Neural cell (in vitro differentiated cells): ENCODE measurements around the gene KCNS1. TPM values are rescaled to one million over a fixed set of nuclear protein-coding genes. Genes with fewer than 3 reads are reported as not detected.

Source experiments
- H2AFZ ChIP-seq: fragments of 200-600, 300-800 bp; sonication (generic), shearing (Covaris generic); 2 replicates; pipeline ENCODE4 v1.6.0; 2014; ENCODE audit warnings: low read depth, mild to moderate bottlenecking, antibody characterized with exemption, low read length, moderate library complexity
- H3F3A ChIP-seq: fragments of 200-600 bp; shearing (Covaris generic); 2 replicates; pipeline ENCODE4 v1.6.1; 2016; ENCODE audit warnings: mild to moderate bottlenecking, moderate library complexity, mixed read lengths, antibody characterized with exemption, low read length; ENCODE audit not compliant: insufficient read depth, poor library complexity, severe bottlenecking
- H3K27ac ChIP-seq: fragments of 200-600, 300-800 bp; sonication (generic), shearing (Covaris generic); 2 replicates; pipeline ENCODE4 v1.5.1; 2014; ENCODE audit warnings: mild to moderate bottlenecking, low read length, moderate library complexity
- H3K27me3 ChIP-seq: fragments of 300-800, 200-600 bp; sonication (generic), shearing (Covaris generic); 2 replicates; pipeline ENCODE4 v1.6.0; 2014; ENCODE audit warnings: mild to moderate bottlenecking, low read depth, low read length, moderate library complexity; ENCODE audit not compliant: insufficient read depth
- H3K36me3 ChIP-seq: fragments of 300-800, 200-600 bp; sonication (generic), shearing (Covaris generic); 2 replicates; pipeline ENCODE4 v1.5.1; 2014; ENCODE audit warnings: mild to moderate bottlenecking, antibody characterized with exemption, low read length, moderate library complexity; ENCODE audit not compliant: insufficient read depth
- H3K4me2 ChIP-seq: fragments of 300-800, 200-600 bp; sonication (generic), shearing (Covaris generic); 2 replicates; pipeline ENCODE4 v1.6.0; 2014; ENCODE audit warnings: mild to moderate bottlenecking, low read length
- H3K4me3 ChIP-seq: fragments of 300-800, 200-600 bp; sonication (generic), shearing (Covaris generic); 2 replicates; pipeline ENCODE4 v1.5.1; 2014; ENCODE audit warnings: mild to moderate bottlenecking, low read length, moderate library complexity
- H3K79me2 ChIP-seq: fragments of 200-600 bp; shearing (Covaris generic); replicated peaks from 2 replicates; pipeline ENCODE4 v1.6.0; 2014; ENCODE audit warnings: mild to moderate bottlenecking, low read length, moderate library complexity; ENCODE audit not compliant: insufficient read depth
- H3K9ac ChIP-seq: fragments of 300-800, 200-600 bp; sonication (generic), shearing (Covaris generic); 2 replicates; pipeline ENCODE4 v1.6.1; 2016; ENCODE audit warnings: mild to moderate bottlenecking, low read length, mixed read lengths
- H3K9me2 ChIP-seq: fragments of 200-600 bp; shearing (Covaris generic); 2 replicates; pipeline ENCODE4 v1.6.1; 2016; ENCODE audit warnings: mild to moderate bottlenecking, low read length, mixed read lengths; ENCODE audit not compliant: insufficient read depth
- H3K9me3 ChIP-seq: fragments of 200-600, 300-800 bp; sonication (generic), shearing (Covaris generic); 2 replicates; pipeline ENCODE4 v1.6.1; 2016; ENCODE audit warnings: mild to moderate bottlenecking, mixed run types, low read length, moderate library complexity, mixed read lengths
- H4K20me1 ChIP-seq: fragments of 200-600 bp; shearing (Covaris generic); 2 replicates; pipeline ENCODE4 v1.6.1; 2016; ENCODE audit warnings: mild to moderate bottlenecking, mixed run types; ENCODE audit not compliant: insufficient read depth
- EP300 ChIP-seq: fragments of 450-650 bp; conservative IDR thresholded peaks from 2 replicates; pipeline ENCODE4 v1.6.1; 2014; ENCODE audit warnings: antibody characterized with exemption, mild to moderate bottlenecking, moderate library complexity; ENCODE audit not compliant: poor library complexity, severe bottlenecking
- EZH2 ChIP-seq: fragments of 200-600, 300-800 bp; shearing (Covaris generic), sonication (generic); IDR thresholded peaks from 2 replicates; pipeline ENCODE4 v1.6.1; 2014; ENCODE audit warnings: antibody characterized with exemption, low read length, borderline replicate concordance, mild to moderate bottlenecking; ENCODE audit not compliant: insufficient read depth, poor library complexity, severe bottlenecking
- MXI1 ChIP-seq: fragments of 450-650 bp; conservative IDR thresholded peaks from 2 replicates; pipeline ENCODE4 v1.6.1; 2014; ENCODE audit warnings: antibody characterized with exemption, mild to moderate bottlenecking; ENCODE audit not compliant: poor library complexity, severe bottlenecking
- POLR2AphosphoS5 ChIP-seq: IDR thresholded peaks from 2 replicates; pipeline ENCODE4 v1.6.1; 2012
- RAD21 ChIP-seq: fragments of 450-650 bp; conservative IDR thresholded peaks from 2 replicates; pipeline ENCODE4 v1.6.1; 2014; ENCODE audit warnings: antibody characterized with exemption, mild to moderate bottlenecking, moderate library complexity
- SMC3 ChIP-seq: fragments of 450-650 bp; conservative IDR thresholded peaks from 2 replicates; pipeline ENCODE4 v1.6.1; 2014; ENCODE audit warnings: antibody characterized with exemption, mild to moderate bottlenecking, moderate library complexity; ENCODE audit not compliant: poor library complexity
- TAF1 ChIP-seq: IDR thresholded peaks from 2 replicates; pipeline ENCODE4 v1.6.1; 2012; ENCODE audit warnings: low read depth
- polyA plus RNA-seq: library from polyadenylated mRNA; depleted of rRNA; stranded (reverse); fragments of >200 nt; gene quantifications from 2 replicates; pipeline ENCODE4 v1.2.3, GENCODE V29; 2014
- TF ChIP-seq, protein P1 (sequence below): fragments of 450-650 bp; IDR thresholded peaks from 2 replicates; pipeline ENCODE4 v1.5.1; 2014; ENCODE audit warnings: antibody characterized with exemption, mild to moderate bottlenecking, moderate library complexity; ENCODE audit not compliant: poor library complexity, severe bottlenecking
- TF ChIP-seq, protein P2 (sequence below): IDR thresholded peaks from 2 replicates; pipeline ENCODE4 v1.6.1; 2012; ENCODE audit warnings: borderline replicate concordance

KCNS1 gene
- polyA plus RNA-seq, 1 donor from 2014 or later: not detected

DNA sequence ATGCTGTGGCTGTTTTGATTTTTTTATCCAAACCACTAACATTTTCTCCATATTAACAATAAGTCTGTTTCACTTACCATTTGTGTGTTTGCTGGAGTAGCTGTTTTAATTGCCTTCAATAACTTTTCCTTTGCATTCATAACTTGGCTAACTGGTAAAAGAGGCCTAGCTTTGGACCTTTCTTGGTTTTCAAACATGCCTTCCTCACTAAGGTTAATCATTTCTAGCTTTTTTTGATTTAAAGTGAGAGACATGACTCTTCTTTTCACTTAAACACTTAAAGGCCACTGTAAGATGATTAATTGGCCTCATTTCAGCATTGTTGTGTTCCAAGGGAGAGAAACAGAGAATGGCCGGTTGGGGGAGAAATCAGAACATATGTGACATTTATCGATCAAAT, 20.5 kb upstream of the KCNS1 start:
- no peak overlapping the region for H2AFZ ChIP-seq
- no peaks in the 10 kb centered on the region for H3F3A ChIP-seq
- no peak overlapping the region for H3K4me2 ChIP-seq
- no peak for TF ChIP-seq EP300
- TF ChIP-seq MXI1: no peak
- TF ChIP-seq SMC3: no peak
- TF ChIP-seq POLR2AphosphoS5: no peak
- no peak for TF ChIP-seq RAD21
- H3K9me2 ChIP-seq: no peaks in the 10 kb centered on the region
- no peaks in the 10 kb centered on the region for H3K9me3 ChIP-seq
- no peaks in the 10 kb centered on the region for H3K27me3 ChIP-seq
- no peak overlapping the region for H3K9ac ChIP-seq
- H3K27ac ChIP-seq: no peak overlapping the region
- H3K4me3 ChIP-seq: no peak overlapping the region
- H3K79me2 ChIP-seq: no peaks in the 10 kb centered on the region
- H3K36me3 ChIP-seq: no peaks in the 10 kb centered on the region
- H4K20me1 ChIP-seq: no peaks in the 10 kb centered on the region

DNA sequence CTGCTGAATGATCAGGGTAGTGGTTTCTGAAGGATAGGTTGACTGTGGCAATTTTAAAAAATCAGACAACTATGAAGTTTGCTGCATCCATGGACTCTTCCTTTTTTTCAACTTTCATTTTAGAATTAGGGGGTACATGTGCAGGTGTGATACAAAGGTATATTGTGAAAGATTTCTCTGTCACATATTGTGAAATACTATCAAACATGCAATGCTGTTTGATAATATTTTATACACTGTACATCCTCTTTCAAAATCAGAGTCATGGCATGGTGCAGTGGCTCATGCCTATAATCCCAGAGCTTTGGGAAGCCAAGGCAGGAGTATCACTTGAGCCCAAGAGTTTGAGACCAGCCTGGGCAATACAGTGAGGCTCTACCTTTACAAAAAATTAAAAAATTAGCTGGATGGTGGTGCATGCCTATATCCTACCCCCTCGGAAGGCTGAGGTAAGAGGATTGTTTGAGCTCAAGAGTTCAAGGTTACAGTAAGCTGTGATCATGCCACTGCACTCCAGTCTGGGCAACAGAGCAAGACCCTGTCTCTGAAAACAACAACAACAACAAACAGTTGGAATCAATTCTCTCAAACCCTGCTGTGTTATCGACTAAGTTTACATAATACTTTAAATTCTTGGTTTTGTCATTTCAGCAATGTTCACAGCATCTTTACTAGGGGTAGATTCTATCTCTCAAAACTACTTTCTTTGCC, 18.8 kb upstream of the KCNS1 start:
- H4K20me1 ChIP-seq: no peaks in the 10 kb centered on the region
- no peaks in the 10 kb centered on the region for H3F3A ChIP-seq
- H3K9ac ChIP-seq: no peak overlapping the region
- no peaks in the 10 kb centered on the region for H3K27me3 ChIP-seq
- TF ChIP-seq, protein P1, sequence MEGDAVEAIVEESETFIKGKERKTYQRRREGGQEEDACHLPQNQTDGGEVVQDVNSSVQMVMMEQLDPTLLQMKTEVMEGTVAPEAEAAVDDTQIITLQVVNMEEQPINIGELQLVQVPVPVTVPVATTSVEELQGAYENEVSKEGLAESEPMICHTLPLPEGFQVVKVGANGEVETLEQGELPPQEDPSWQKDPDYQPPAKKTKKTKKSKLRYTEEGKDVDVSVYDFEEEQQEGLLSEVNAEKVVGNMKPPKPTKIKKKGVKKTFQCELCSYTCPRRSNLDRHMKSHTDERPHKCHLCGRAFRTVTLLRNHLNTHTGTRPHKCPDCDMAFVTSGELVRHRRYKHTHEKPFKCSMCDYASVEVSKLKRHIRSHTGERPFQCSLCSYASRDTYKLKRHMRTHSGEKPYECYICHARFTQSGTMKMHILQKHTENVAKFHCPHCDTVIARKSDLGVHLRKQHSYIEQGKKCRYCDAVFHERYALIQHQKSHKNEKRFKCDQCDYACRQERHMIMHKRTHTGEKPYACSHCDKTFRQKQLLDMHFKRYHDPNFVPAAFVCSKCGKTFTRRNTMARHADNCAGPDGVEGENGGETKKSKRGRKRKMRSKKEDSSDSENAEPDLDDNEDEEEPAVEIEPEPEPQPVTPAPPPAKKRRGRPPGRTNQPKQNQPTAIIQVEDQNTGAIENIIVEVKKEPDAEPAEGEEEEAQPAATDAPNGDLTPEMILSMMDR: no peak
- TF ChIP-seq, protein P2, sequence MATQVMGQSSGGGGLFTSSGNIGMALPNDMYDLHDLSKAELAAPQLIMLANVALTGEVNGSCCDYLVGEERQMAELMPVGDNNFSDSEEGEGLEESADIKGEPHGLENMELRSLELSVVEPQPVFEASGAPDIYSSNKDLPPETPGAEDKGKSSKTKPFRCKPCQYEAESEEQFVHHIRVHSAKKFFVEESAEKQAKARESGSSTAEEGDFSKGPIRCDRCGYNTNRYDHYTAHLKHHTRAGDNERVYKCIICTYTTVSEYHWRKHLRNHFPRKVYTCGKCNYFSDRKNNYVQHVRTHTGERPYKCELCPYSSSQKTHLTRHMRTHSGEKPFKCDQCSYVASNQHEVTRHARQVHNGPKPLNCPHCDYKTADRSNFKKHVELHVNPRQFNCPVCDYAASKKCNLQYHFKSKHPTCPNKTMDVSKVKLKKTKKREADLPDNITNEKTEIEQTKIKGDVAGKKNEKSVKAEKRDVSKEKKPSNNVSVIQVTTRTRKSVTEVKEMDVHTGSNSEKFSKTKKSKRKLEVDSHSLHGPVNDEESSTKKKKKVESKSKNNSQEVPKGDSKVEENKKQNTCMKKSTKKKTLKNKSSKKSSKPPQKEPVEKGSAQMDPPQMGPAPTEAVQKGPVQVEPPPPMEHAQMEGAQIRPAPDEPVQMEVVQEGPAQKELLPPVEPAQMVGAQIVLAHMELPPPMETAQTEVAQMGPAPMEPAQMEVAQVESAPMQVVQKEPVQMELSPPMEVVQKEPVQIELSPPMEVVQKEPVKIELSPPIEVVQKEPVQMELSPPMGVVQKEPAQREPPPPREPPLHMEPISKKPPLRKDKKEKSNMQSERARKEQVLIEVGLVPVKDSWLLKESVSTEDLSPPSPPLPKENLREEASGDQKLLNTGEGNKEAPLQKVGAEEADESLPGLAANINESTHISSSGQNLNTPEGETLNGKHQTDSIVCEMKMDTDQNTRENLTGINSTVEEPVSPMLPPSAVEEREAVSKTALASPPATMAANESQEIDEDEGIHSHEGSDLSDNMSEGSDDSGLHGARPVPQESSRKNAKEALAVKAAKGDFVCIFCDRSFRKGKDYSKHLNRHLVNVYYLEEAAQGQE: no peak
- TF ChIP-seq POLR2AphosphoS5 (no peak), SMC3 (no peak), EZH2 (no peak), MXI1 (no peak), RAD21 (no peak), EP300 (no peak), TAF1 (no peak)
- H3K4me2 ChIP-seq: no peak overlapping the region
- H3K79me2 ChIP-seq: no peaks in the 10 kb centered on the region
- H3K27ac ChIP-seq: no peak overlapping the region
- no peaks in the 10 kb centered on the region for H3K9me3 ChIP-seq
- no peaks in the 10 kb centered on the region for H3K9me2 ChIP-seq
- H3K4me3 ChIP-seq: no peak overlapping the region
- H3K36me3 ChIP-seq: no peaks in the 10 kb centered on the region
- no peak overlapping the region for H2AFZ ChIP-seq
